Endodermal cell (in vitro differentiated cells): ENCODE data around the gene ARPP21. TPM values are rescaled to one million over a fixed set of nuclear protein-coding genes. Genes with fewer than 3 reads are reported as not detected.

Experiments
- DNase-seq: peaks from one replicate; pipeline ENCODE4 v3.0.0-alpha.2; 2017
- H3K27ac ChIP-seq: 2 replicates; pipeline ENCODE4 v1.5.1; 2013; ENCODE audit warnings: mild to moderate bottlenecking, low read depth, low read length, moderate library complexity
- H3K27me3 ChIP-seq: 2 replicates; pipeline ENCODE4 v1.6.1; 2013; ENCODE audit warnings: mild to moderate bottlenecking, low read length, moderate library complexity; ENCODE audit not compliant: insufficient read depth, control insufficient read depth, poor library complexity, severe bottlenecking
- H3K36me3 ChIP-seq: 2 replicates; pipeline ENCODE4 v1.7.0; 2013; ENCODE audit warnings: mild to moderate bottlenecking, low read length, moderate library complexity; ENCODE audit not compliant: control insufficient read depth, insufficient read depth
- H3K4me1 ChIP-seq: one replicate; pipeline ENCODE4 v1.7.0; 2013; ENCODE audit warnings: low read length; ENCODE audit not compliant: control insufficient read depth, insufficient read depth
- H3K4me3 ChIP-seq: 2 replicates; pipeline ENCODE4 v1.5.1; 2013; ENCODE audit warnings: mild to moderate bottlenecking, low read length, moderate library complexity
- H3K9ac ChIP-seq: 2 replicates; pipeline ENCODE4 v1.6.1; 2013; ENCODE audit warnings: mild to moderate bottlenecking, low read length, moderate library complexity; ENCODE audit not compliant: poor library complexity, severe bottlenecking; ENCODE audit errors: extremely low read depth
- H3K9me3 ChIP-seq: 2 replicates; pipeline ENCODE4 v1.6.1; 2013; ENCODE audit warnings: mild to moderate bottlenecking, low read length, moderate library complexity; ENCODE audit not compliant: control insufficient read depth
- H3K27ac Mint-ChIP-seq: 2 replicates; pipeline ENCODE4 v1.8.0; 2020; ENCODE audit warnings: mixed read lengths
- H3K27me3 Mint-ChIP-seq: 2 replicates; pipeline ENCODE4 v1.8.0; 2021; ENCODE audit warnings: mild to moderate bottlenecking, mixed read lengths; ENCODE audit not compliant: insufficient read depth
- H3K36me3 Mint-ChIP-seq: 2 replicates; pipeline ENCODE4 v1.8.0; 2020; ENCODE audit warnings: low read depth, mixed read lengths
- H3K4me1 Mint-ChIP-seq: 2 replicates; pipeline ENCODE4 v1.8.0; 2020; ENCODE audit warnings: mixed read lengths
- H3K4me3 Mint-ChIP-seq: 2 replicates; pipeline ENCODE4 v1.8.0; 2020; ENCODE audit warnings: mild to moderate bottlenecking, moderate library complexity, mixed read lengths
- H3K9me3 Mint-ChIP-seq: 2 replicates; pipeline ENCODE4 v1.8.0; 2020; ENCODE audit warnings: mild to moderate bottlenecking, mixed read lengths
- CTCF ChIP-seq: fragments of 200-600 bp; sonication (generic); conservative IDR thresholded peaks from 2 replicates; pipeline ENCODE4 v1.5.0; 2021; ENCODE audit warnings: antibody characterized with exemption, mild to moderate bottlenecking
- WGBS, 2 experiments: methylation state at CpG; one replicate each; pipeline versions ENCODE4 v1.1.5 to v1.1.7; 2013; ENCODE audit warnings: missing lambda C conversion rate in 2 of 2, mixed read lengths in 1 of 2; ENCODE audit not compliant: insufficient coverage in 1 of 2, insufficient read length in 1 of 2; 5-methylcytosine and 5-hydroxymethylcytosine counted together
- total RNA-seq, 2 donors: library from RNA; stranded (reverse); fragmentation: NEBNext Ultra II Directional in 1 of 2; extraction: Animal tissue kit (Norgen Biotek cat#: 25700) in 1 of 2; gene quantifications; 2 replicates in 1 of 2; 3 replicates in 1 of 2; pipeline ENCODE4 v1.2.1, GENCODE V29; 2021

The ARPP21 gene
- total RNA-seq, 2 donors from 2014 or later = not detected

DNA sequence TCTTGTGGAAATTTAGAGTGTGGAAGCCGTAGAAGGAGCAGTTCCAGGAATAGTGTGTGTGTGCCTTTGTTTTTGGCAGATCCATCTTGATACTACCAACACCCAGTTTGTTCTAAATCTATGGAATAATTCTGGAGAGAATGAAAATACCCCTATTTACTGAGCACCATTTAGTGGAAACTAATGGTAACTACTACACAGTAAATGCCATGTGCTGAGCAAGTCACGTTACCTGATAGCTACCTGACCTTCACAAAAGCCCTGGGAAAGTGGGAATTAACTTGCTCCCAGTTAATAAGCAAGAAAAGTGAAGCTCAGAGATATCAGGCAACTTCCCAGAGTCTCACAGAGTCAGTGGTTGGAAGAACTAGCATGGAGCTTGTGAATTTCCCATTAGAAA is 137.7 kb downstream of the ARPP21 start:
- Histone ChIP-seq H3K27ac (no peak overlapping the region), H3K36me3 (no peaks in the 10 kb centered on the region), H3K27me3 (peaks cover 5% of the 10 kb centered on the region), H3K4me1 (peaks cover 8% of the 10 kb centered on the region), H3K9ac (no peak overlapping the region), H3K4me3 (no peak overlapping the region), H3K9me3 (no peaks in the 10 kb centered on the region)
- WGBS, 2 experiments = 90% methylated on average over 2 of the region's 2 CpGs; no CpG with 5 or more reads in 1 of the 2 experiments
- Mint-ChIP-seq H3K27me3 (peaks cover 46% of the 10 kb centered on the region), H3K4me3 (no peak overlapping the region), H3K9me3 (no peaks in the 10 kb centered on the region), H3K27ac (no peak overlapping the region), H3K4me1 (peaks cover 8% of the 10 kb centered on the region), H3K36me3 (no peaks in the 10 kb centered on the region)
- DNase-seq = no peak
- no peak for TF ChIP-seq CTCF

GRCh38 chr3:35777563-35778554 is 138.5 kb downstream of the ARPP21 start:
- Histone ChIP-seq H3K27me3 (peaks cover 5% of the 10 kb centered on the region), H3K9ac (no peak overlapping the region), H3K4me1 (peaks cover 8% of the 10 kb centered on the region), H3K27ac (no peak overlapping the region), H3K36me3 (no peaks in the 10 kb centered on the region), H3K4me3 (no peak overlapping the region), H3K9me3 (no peaks in the 10 kb centered on the region)
- peaks cover 15% of the 10 kb centered on the region for H3K4me1 Mint-ChIP-seq
- no peak overlapping the region for H3K27ac Mint-ChIP-seq
- H3K27me3 Mint-ChIP-seq = peaks cover 49% of the 10 kb centered on the region
- no peaks in the 10 kb centered on the region for H3K36me3 Mint-ChIP-seq
- H3K4me3 Mint-ChIP-seq = no peak overlapping the region
- peak; percentile 63 for DNase-seq
- 56 to 69% methylated on average over 4 of the region's 4 CpGs for WGBS, 2 experiments
- no peaks in the 10 kb centered on the region for H3K9me3 Mint-ChIP-seq
- no peak for TF ChIP-seq CTCF

GRCh38 chr3:35779611-35780010 is 140.3 kb downstream of the ARPP21 start:
- Histone ChIP-seq H3K9ac (no peak overlapping the region), H3K9me3 (no peaks in the 10 kb centered on the region), H3K36me3 (no peaks in the 10 kb centered on the region), H3K4me1 (peaks cover 4% of the 10 kb centered on the region), H3K4me3 (no peak overlapping the region), H3K27me3 (peaks cover 5% of the 10 kb centered on the region), H3K27ac (no peak overlapping the region)
- Mint-ChIP-seq H3K27ac (no peak overlapping the region), H3K4me3 (no peak overlapping the region), H3K36me3 (no peaks in the 10 kb centered on the region), H3K27me3 (peaks cover 57% of the 10 kb centered on the region), H3K9me3 (no peaks in the 10 kb centered on the region), H3K4me1 (peaks cover 27% of the 10 kb centered on the region)
- TF ChIP-seq CTCF = no peak
- no peak for DNase-seq
